Measurements from ENCODE around the gene GPRC5A. TPM values are rescaled to one million over a fixed set of nuclear protein-coding genes. Genes with fewer than 3 reads are reported as not detected.
A peak's percentile ranks its signal among the peaks of the same experiment; 100 is the strongest.

Gene GPRC5A
- total RNA-seq, 2 donors from 2014 or later: 0.15 to 1.0 TPM

DNA sequence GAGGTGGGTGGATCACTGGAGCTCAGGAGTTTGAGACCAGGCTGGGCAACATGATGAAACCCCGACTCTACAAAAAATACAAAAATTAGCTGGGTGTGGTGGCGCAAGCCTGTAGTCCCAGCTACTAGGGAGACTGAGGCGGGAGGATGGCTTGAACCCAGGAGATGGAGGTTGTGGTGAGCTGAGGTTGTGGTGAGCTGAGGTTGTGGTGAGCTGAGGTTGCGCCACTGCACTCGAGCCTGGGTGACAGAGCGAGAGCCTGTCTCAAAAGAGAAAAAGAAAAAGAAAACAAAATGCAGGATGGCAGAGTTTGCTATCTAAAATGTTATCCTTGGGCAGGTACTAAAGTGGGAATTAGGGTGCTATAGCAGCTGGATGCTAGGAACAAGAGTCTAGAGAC, 10.8 kb upstream of the GPRC5A start:
- peaks cover 5% of the 10 kb centered on the region for H3K4me1 ChIP-seq (ENCODE audit: control insufficient read depth, insufficient read depth, low read length)

DNA sequence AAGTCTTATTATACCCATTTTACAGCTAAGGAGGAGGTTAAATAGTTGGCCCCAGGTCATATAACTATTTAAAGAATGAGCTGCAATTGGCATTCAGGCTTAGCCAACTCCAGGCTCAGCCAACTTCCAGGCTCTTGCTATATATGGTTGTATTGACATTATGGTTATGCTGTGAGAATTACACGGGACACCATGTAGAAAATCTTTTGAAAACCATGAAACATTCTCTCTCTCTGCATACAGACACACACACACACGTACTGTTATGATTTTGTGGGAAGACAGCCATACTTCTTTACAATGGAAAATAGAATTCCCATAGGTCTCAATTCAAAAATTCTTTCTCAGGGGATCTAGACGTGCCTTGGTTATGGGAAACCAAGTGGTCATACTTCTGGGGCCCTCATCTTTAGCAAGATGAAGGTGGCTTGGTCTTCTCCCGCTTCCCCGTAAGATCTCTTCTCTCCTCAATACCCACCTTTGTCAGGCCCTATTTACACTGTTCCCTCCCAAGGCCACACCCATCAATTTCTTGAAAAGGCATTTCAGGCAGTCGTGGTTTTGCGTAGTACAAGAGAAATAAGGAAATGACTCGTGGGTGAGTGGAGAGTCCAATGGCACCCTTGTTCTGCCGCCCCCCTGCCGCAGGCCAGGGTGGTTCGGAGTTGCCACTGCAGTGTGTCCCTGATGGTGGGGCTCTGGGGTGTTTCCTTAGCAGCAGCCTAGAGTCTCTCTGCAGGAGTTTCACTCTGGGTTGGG, 10.0 kb upstream of the GPRC5A start:
- H3K27ac ChIP-seq (ENCODE audit: low read depth, low read length): no peak overlapping the region
- TF ChIP-seq, protein P1, sequence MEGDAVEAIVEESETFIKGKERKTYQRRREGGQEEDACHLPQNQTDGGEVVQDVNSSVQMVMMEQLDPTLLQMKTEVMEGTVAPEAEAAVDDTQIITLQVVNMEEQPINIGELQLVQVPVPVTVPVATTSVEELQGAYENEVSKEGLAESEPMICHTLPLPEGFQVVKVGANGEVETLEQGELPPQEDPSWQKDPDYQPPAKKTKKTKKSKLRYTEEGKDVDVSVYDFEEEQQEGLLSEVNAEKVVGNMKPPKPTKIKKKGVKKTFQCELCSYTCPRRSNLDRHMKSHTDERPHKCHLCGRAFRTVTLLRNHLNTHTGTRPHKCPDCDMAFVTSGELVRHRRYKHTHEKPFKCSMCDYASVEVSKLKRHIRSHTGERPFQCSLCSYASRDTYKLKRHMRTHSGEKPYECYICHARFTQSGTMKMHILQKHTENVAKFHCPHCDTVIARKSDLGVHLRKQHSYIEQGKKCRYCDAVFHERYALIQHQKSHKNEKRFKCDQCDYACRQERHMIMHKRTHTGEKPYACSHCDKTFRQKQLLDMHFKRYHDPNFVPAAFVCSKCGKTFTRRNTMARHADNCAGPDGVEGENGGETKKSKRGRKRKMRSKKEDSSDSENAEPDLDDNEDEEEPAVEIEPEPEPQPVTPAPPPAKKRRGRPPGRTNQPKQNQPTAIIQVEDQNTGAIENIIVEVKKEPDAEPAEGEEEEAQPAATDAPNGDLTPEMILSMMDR (conservative IDR thresholded peaks at IDR 0.05): no peak
- Mint-ChIP-seq H3K4me1 (peaks cover 41% of the 10 kb centered on the region), H3K4me3 (no peak overlapping the region), H3K27me3 (ENCODE audit: insufficient read depth) (peaks cover 60% of the 10 kb centered on the region), H3K36me3 (ENCODE audit: low read depth) (no peaks in the 10 kb centered on the region), H3K9me3 (no peaks in the 10 kb centered on the region), H3K27ac (no peak overlapping the region)
- H3K27me3 ChIP-seq (ENCODE audit: control insufficient read depth, insufficient read depth, low read length, poor library complexity, severe bottlenecking): peaks cover 6% of the 10 kb centered on the region
- H3K36me3 ChIP-seq (ENCODE audit: control insufficient read depth, insufficient read depth, low read length): no peaks in the 10 kb centered on the region
- WGBS, 2 experiments (ENCODE audit: insufficient coverage in 1 of 2, insufficient read length in 1 of 2): 83 to 87% methylated on average over 4 to 11 of the region's 11 CpGs
- H3K9me3 ChIP-seq (ENCODE audit: control insufficient read depth, low read length): no peaks in the 10 kb centered on the region
- no peak overlapping the region for H3K4me3 ChIP-seq (ENCODE audit: low read length)
- no peak overlapping the region for H3K9ac ChIP-seq (ENCODE audit: extremely low read depth, low read length, poor library complexity, severe bottlenecking)
- DNase-seq: peak; percentile 53
- peaks cover 12% of the 10 kb centered on the region for H3K4me1 ChIP-seq (ENCODE audit: control insufficient read depth, insufficient read depth, low read length)

More for the DNA sequence above, 10.8 kb upstream of the GPRC5A start:
- Mint-ChIP-seq H3K4me3 (no peak overlapping the region), H3K27ac (no peak overlapping the region), H3K4me1 (peaks cover 34% of the 10 kb centered on the region), H3K9me3 (no peaks in the 10 kb centered on the region), H3K36me3 (ENCODE audit: low read depth) (peaks cover 3% of the 10 kb centered on the region), H3K27me3 (ENCODE audit: insufficient read depth) (peaks cover 57% of the 10 kb centered on the region)
- H3K27ac ChIP-seq (ENCODE audit: low read depth, low read length): no peak overlapping the region
- no peaks in the 10 kb centered on the region for H3K27me3 ChIP-seq (ENCODE audit: control insufficient read depth, insufficient read depth, low read length, poor library complexity, severe bottlenecking)
- no peaks in the 10 kb centered on the region for H3K36me3 ChIP-seq (ENCODE audit: control insufficient read depth, insufficient read depth, low read length)
- no peaks in the 10 kb centered on the region for H3K9me3 ChIP-seq (ENCODE audit: control insufficient read depth, low read length)
- DNase-seq: no peak
- TF ChIP-seq, protein P1 (conservative IDR thresholded peaks at IDR 0.05): no peak
- H3K9ac ChIP-seq (ENCODE audit: extremely low read depth, low read length, poor library complexity, severe bottlenecking): no peak overlapping the region
- WGBS, 2 experiments (ENCODE audit: insufficient coverage in 1 of 2, insufficient read length in 1 of 2): 89 to 100% methylated on average over 5 to 6 of the region's 6 CpGs
- H3K4me3 ChIP-seq (ENCODE audit: low read length): no peak overlapping the region

DNA sequence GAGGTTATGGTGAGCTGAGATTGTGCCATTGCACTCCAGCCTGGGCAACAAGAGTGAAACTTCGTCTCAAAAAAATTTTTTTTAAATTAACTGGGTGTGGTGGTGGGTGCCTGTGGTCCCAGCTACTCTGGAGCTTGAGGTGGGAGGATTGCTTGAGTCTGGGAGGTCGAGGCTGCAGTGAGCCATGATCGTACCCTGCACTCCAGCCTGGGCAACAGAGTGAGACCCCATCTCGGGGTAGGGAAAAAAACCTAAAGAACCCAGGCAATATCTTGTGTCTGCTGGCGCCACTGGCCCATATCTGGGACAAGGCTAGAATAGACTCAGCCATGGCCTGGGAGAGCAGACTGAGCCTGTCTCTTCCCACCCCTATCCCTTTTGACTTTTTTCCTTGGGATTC, 9.1 kb upstream of the GPRC5A start:
- TF ChIP-seq, protein P1 (conservative IDR thresholded peaks at IDR 0.05): no peak
- Histone ChIP-seq H3K27ac (ENCODE audit: low read depth, low read length) (no peak overlapping the region), H3K36me3 (ENCODE audit: control insufficient read depth, insufficient read depth, low read length) (no peaks in the 10 kb centered on the region), H3K9ac (ENCODE audit: extremely low read depth, low read length, poor library complexity, severe bottlenecking) (no peak overlapping the region), H3K4me1 (ENCODE audit: control insufficient read depth, insufficient read depth, low read length) (peaks cover 12% of the 10 kb centered on the region), H3K9me3 (ENCODE audit: control insufficient read depth, low read length) (no peaks in the 10 kb centered on the region), H3K4me3 (ENCODE audit: low read length) (no peak overlapping the region), H3K27me3 (ENCODE audit: control insufficient read depth, insufficient read depth, low read length, poor library complexity, severe bottlenecking) (peaks cover 10% of the 10 kb centered on the region)
- H3K27me3 Mint-ChIP-seq (ENCODE audit: insufficient read depth): peaks cover 67% of the 10 kb centered on the region
- H3K4me3 Mint-ChIP-seq: no peak overlapping the region
- peaks cover 39% of the 10 kb centered on the region for H3K4me1 Mint-ChIP-seq
- no peaks in the 10 kb centered on the region for H3K36me3 Mint-ChIP-seq (ENCODE audit: low read depth)
- 91 to 96% methylated on average over 4 to 5 of the region's 5 CpGs for WGBS, 2 experiments (ENCODE audit: insufficient coverage in 1 of 2, insufficient read length in 1 of 2)
- no peak overlapping the region for H3K27ac Mint-ChIP-seq
- no peak for DNase-seq
- H3K9me3 Mint-ChIP-seq: no peaks in the 10 kb centered on the region
